Liver (tissue), 9 donors: Measurements from ENCODE around the gene CLIC3. TPM values are rescaled to one million over a fixed set of nuclear protein-coding genes. Genes with fewer than 3 reads are reported as not detected.

Source experiments
- DNase-seq: peaks from one replicate; pipeline ENCODE4 v3.0.0-alpha.2; 2017; ENCODE audit warnings: low spot score
- H3K27ac ChIP-seq, 2 donors: one replicate each; pipeline ENCODE4 v1.7.0; 2013; ENCODE audit warnings: inconsistent platforms in 2 of 2, low read length in 2 of 2, control low read depth in 1 of 2, low read depth in 1 of 2, mild to moderate bottlenecking in 1 of 2
- H3K27me3 ChIP-seq, 4 donors: one replicate each; pipeline versions ENCODE4 v1.6.1 to v1.7.0; 2013; ENCODE audit warnings: low read length in 3 of 4, inconsistent platforms in 1 of 4, mild to moderate bottlenecking in 1 of 4, moderate library complexity in 1 of 4; ENCODE audit not compliant: control insufficient read depth in 4 of 4, insufficient read depth in 4 of 4
- H3K36me3 ChIP-seq, 4 donors: one replicate each; pipeline versions ENCODE4 v1.6.1 to v1.7.0; 2013; ENCODE audit warnings: low read length in 3 of 4, mild to moderate bottlenecking in 3 of 4, low read depth in 1 of 4, moderate library complexity in 1 of 4; ENCODE audit not compliant: control insufficient read depth in 4 of 4, insufficient read depth in 3 of 4
- H3K4me1 ChIP-seq, 4 donors: one replicate each; pipeline versions ENCODE4 v1.6.1 to v1.7.0; 2013; ENCODE audit warnings: low read length in 3 of 4, mild to moderate bottlenecking in 3 of 4, moderate library complexity in 1 of 4; ENCODE audit not compliant: control insufficient read depth in 4 of 4, insufficient read depth in 4 of 4
- H3K4me3 ChIP-seq, 3 donors: one replicate each; pipeline versions ENCODE4 v1.6.1 to v1.7.0; 2013; ENCODE audit warnings: low read length in 3 of 3, control low read depth in 1 of 3, low read depth in 1 of 3, mild to moderate bottlenecking in 1 of 3
- H3K9ac ChIP-seq, 2 donors: one replicate each; pipeline ENCODE4 v1.7.0; 2013; ENCODE audit warnings: low read length in 2 of 2, mild to moderate bottlenecking in 2 of 2, moderate library complexity in 2 of 2, control low read depth in 1 of 2, low read depth in 1 of 2
- H3K9me3 ChIP-seq, 4 donors: one replicate each; pipeline versions ENCODE4 v1.6.1 to v1.7.0; 2013; ENCODE audit warnings: low read length in 3 of 4; ENCODE audit not compliant: control insufficient read depth in 4 of 4
- ATF3 ChIP-seq: IDR thresholded peaks from 2 replicates; pipeline ENCODE4 v1.6.1; 2016; ENCODE audit warnings: antibody characterized with exemption
- CTCF ChIP-seq: fragments of 150-350 bp; IDR thresholded peaks from 2 replicates; pipeline ENCODE4 v1.5.1; 2017; ENCODE audit warnings: improper control_type of control experiment, low read depth, low read length; ENCODE audit not compliant: missing input control
- EGR1 ChIP-seq, 2 donors: IDR thresholded peaks; 2 replicates each; pipeline ENCODE4 v1.6.1; 2016 to 2018; ENCODE audit warnings: antibody characterized with exemption in 2 of 2, low read depth in 2 of 2
- HNF4A ChIP-seq, 2 donors: conservative IDR thresholded peaks; 2 replicates each; pipeline ENCODE4 v1.6.1; 2016; ENCODE audit warnings: antibody characterized with exemption in 2 of 2, mild to moderate bottlenecking in 2 of 2
- JUND ChIP-seq, 2 donors: IDR thresholded peaks; 2 replicates each; pipeline ENCODE4 v1.6.1; 2016; ENCODE audit warnings: antibody characterized with exemption in 2 of 2
- NR2F2 ChIP-seq: IDR thresholded peaks from 2 replicates; pipeline ENCODE4 v1.6.1; 2016; ENCODE audit warnings: antibody characterized with exemption
- RAD21 ChIP-seq, 2 donors: IDR thresholded peaks; 2 replicates each; pipeline ENCODE4 v1.6.1; 2016; ENCODE audit warnings: antibody characterized with exemption in 2 of 2, mild to moderate bottlenecking in 2 of 2
- REST ChIP-seq: IDR thresholded peaks from 2 replicates; pipeline ENCODE4 v1.6.1; 2016; ENCODE audit warnings: antibody characterized with exemption, mild to moderate bottlenecking
- RXRA ChIP-seq, 2 donors: IDR thresholded peaks; 2 replicates each; pipeline ENCODE4 v1.6.1; 2017 to 2018; ENCODE audit warnings: antibody characterized with exemption in 2 of 2, mild to moderate bottlenecking in 1 of 2
- TAF1 ChIP-seq: conservative IDR thresholded peaks from 2 replicates; pipeline ENCODE4 v1.6.1; 2016; ENCODE audit warnings: antibody characterized with exemption, mild to moderate bottlenecking
- YY1 ChIP-seq: IDR thresholded peaks from 2 replicates; pipeline ENCODE4 v1.6.1; 2016; ENCODE audit warnings: antibody characterized with exemption, mild to moderate bottlenecking
- ZBTB33 ChIP-seq: IDR thresholded peaks from 2 replicates; pipeline ENCODE4 v1.6.1; 2016; ENCODE audit warnings: antibody characterized with exemption
- WGBS: extraction: QIAGEN DNeasy Blood & Tissue Kit; methylation state at CpG from one replicate; pipeline ENCODE4 v1.1.7; 2013; 5-methylcytosine and 5-hydroxymethylcytosine counted together
- polyA plus RNA-seq, 2 donors: library from polyadenylated mRNA; stranded (reverse) in 1 of 2; unstranded in 1 of 2; fragments of 200-250 nt in 1 of 2; fragments of >200 nt in 1 of 2; fragmentation: Nextera tagmentation in 1 of 2; extraction: Ambion mirVana in 1 of 2; gene quantifications; one replicate each; pipeline versions ENCODE4 v1.2.1 to v1.2.3, GENCODE V29; 2013 to 2015
- total RNA-seq, 2 donors: library from RNA; depleted of rRNA; stranded (reverse); fragments of >200 nt; gene quantifications; one replicate each; pipeline ENCODE4 v1.2.3, GENCODE V29; 2014
- donor health status: healthy.
- donor health status: healthy.
- donor health status: healthy.
- donor health status: healthy.
- donor health status: healthy.

Gene CLIC3
- total and polyA plus RNA-seq, 4 donors = 0.33 to 0.83 (median 0.40) TPM

- no peak overlapping the region for H3K4me3 ChIP-seq
- peaks cover 0 to 6% (median under 1%) of the 10 kb centered on the region in 4 donors for H3K27me3 ChIP-seq
- 91% methylated on average over 16 of the region's 16 CpGs for WGBS
- no peak overlapping the region for H3K27ac ChIP-seq
- TF ChIP-seq RAD21 (IDR thresholded peaks at IDR 0.05) (no peak), TAF1 (no peak), EGR1 (IDR thresholded peaks at IDR 0.05; ENCODE audit: low read depth in 2 of 2) (no peak), RXRA (IDR thresholded peaks at IDR 0.05) (no peak), JUND (IDR thresholded peaks at IDR 0.05) (no peak), NR2F2 (no peak), ATF3 (no peak)
- no peak overlapping the region for H3K9ac ChIP-seq
- peaks cover 0 to 9% (median 5%) of the 10 kb centered on the region in 4 donors for H3K4me1 ChIP-seq
- no peaks in the 10 kb centered on the region for H3K36me3 ChIP-seq
- DNase-seq = no peak
- no peaks in the 10 kb centered on the region for H3K9me3 ChIP-seq
Observed at GRCh38 chr9:136980669-136981478, 15.5 kb downstream of the CLIC3 start.

- no peak for DNase-seq
- 89% methylated on average over 26 of the region's 26 CpGs for WGBS
- TF ChIP-seq ZBTB33 = no peak
- no peak for TF ChIP-seq TAF1
- no peak for TF ChIP-seq EGR1 (IDR thresholded peaks at IDR 0.05; ENCODE audit: low read depth in 2 of 2)
- TF ChIP-seq YY1 = no peak
- TF ChIP-seq JUND (IDR thresholded peaks at IDR 0.05) = no peak
- no peak for TF ChIP-seq HNF4A (conservative IDR thresholded peaks at IDR 0.05)
- no peak for TF ChIP-seq REST
- no peak for TF ChIP-seq ATF3
- no peak for TF ChIP-seq CTCF
- Histone ChIP-seq H3K4me1 (peaks cover 0 to 7% (median 4%) of the 10 kb centered on the region in 4 donors), H3K27me3 (peaks cover 0 to 6% (median under 1%) of the 10 kb centered on the region in 4 donors), H3K27ac (no peak overlapping the region), H3K9me3 (no peaks in the 10 kb centered on the region), H3K9ac (no peak overlapping the region), H3K36me3 (no peaks in the 10 kb centered on the region), H3K4me3 (no peak overlapping the region)
Observed at GRCh38 chr9:136979769-136980587, 16.4 kb downstream of the CLIC3 start.
